Measurements from ENCODE around the gene MT3. TPM values are rescaled to one million over a fixed set of nuclear protein-coding genes. Genes with fewer than 3 reads are reported as not detected.

MT3 gene
- total and polyA plus RNA-seq, 12 donors: 5.5 to 354 (median 46.4) TPM

- intact Hi-C loops (cut with DNase I): no loop called here
- Histone ChIP-seq H3K27me3 (no peaks in the 10 kb centered on the region), H3K4me1 (replicated peaks in 1 of 2) (peaks cover 13 to 23% of the 10 kb centered on the region in 2 donors), H3K9me3 (replicated peaks in 1 of 3) (no peaks in the 10 kb centered on the region), H3K36me3 (replicated peaks in 1 of 2) (no peaks in the 10 kb centered on the region), H3K27ac (peak within 1 kb of the TSS; percentile 85 to 99 (median 94)), H3K4me3 (peak within 1 kb of the TSS; percentile 21 to 68 (median 43))
- WGBS, 4 donors: 0 to 4% (median 1%) methylated on average over 22 to 62 of the region's 62 CpGs
- TF ChIP-seq POLR2A (IDR thresholded peaks at IDR 0.05): peak; percentile 95 to 97
- TF ChIP-seq CTCF (IDR thresholded peaks at IDR 0.05): no peak
- peak; percentile 71 to 91 (median 88) for DNase-seq
Observed at GRCh38 chr16:56625140-56625942, 36.0 kb downstream of the MT3 start, which contains the start of gene MT1E. Gene MT1E (plus strand): TSS chr16:56625781. CDS start chr16:56625852, 71 bp downstream.

- intact Hi-C loops (cut with DNase I): no loop called here
- DNase-seq: peak; percentile 82 to 96 (median 94)
Observed at GRCh38 chr16:56625943-56626654, 36.8 kb downstream of the MT3 start.

GRCh38 chr16:56626685-56627084 lies 37.4 kb downstream of the MT3 start:
- Histone ChIP-seq H3K4me3 (peak overlapping the region in 3 of 4 donors; percentile 2 to 68 (median 62)), H3K27ac (peak overlapping the region; percentile 85 to 99 (median 94)), H3K36me3 (replicated peaks in 1 of 2) (no peaks in the 10 kb centered on the region), H3K9me3 (replicated peaks in 1 of 3) (no peaks in the 10 kb centered on the region), H3K27me3 (no peaks in the 10 kb centered on the region), H3K4me1 (replicated peaks in 1 of 2) (peaks cover 13 to 17% of the 10 kb centered on the region in 2 donors)
- intact Hi-C loops (cut with DNase I): no loop called here
- TF ChIP-seq CTCF (IDR thresholded peaks at IDR 0.05): no peak
- no peak for TF ChIP-seq POLR2A (IDR thresholded peaks at IDR 0.05)
- WGBS, 4 donors: 23 to 55% (median 45%) methylated on average over 7 of the region's 7 CpGs
- peak in 2 of 7 donors; percentile 32 to 38 for DNase-seq

More at GRCh38 chr16:56625943-56626654, 36.8 kb downstream of the MT3 start:
- TF ChIP-seq POLR2A (IDR thresholded peaks at IDR 0.05) (peak; percentile 10 to 38), CTCF (IDR thresholded peaks at IDR 0.05) (no peak)
- 12 to 24% (median 14%) methylated on average over 10 to 16 of the region's 16 CpGs for WGBS, 4 donors
- no peaks in the 10 kb centered on the region for H3K36me3 ChIP-seq (replicated peaks in 1 of 2)
- H3K4me3 ChIP-seq: peak overlapping the region in 3 of 4 donors; percentile 21 to 68 (median 62)
- H3K4me1 ChIP-seq (replicated peaks in 1 of 2): peaks cover 13 to 23% of the 10 kb centered on the region in 2 donors
- no peaks in the 10 kb centered on the region for H3K9me3 ChIP-seq (replicated peaks in 1 of 3)
- H3K27me3 ChIP-seq: no peaks in the 10 kb centered on the region
- peak overlapping the region; percentile 85 to 99 (median 94) for H3K27ac ChIP-seq
